ENCODE data around the gene VSTM4.

The VSTM4 gene

GRCh38 chr10:49076741-49077521 is 38.4 kb downstream of the VSTM4 start:
- Histone ChIP-seq H3K27ac (no peak overlapping the region), H3K4me3 (ENCODE audit: low read depth, low read length) (no peak overlapping the region), H3K27me3 (ENCODE audit: insufficient read depth, low read depth, severe bottlenecking) (peaks cover 7% of the 10 kb centered on the region), H3K36me3 (no peaks in the 10 kb centered on the region), H3K9me3 (ENCODE audit: severe bottlenecking) (no peaks in the 10 kb centered on the region)
- TF ChIP-seq CTCF (IDR thresholded peaks at IDR 0.05; ENCODE audit: low read depth, low read length): no peak
- DNase-seq: no peak

GRCh38 chr10:49076319-49076718 is 39.0 kb downstream of the VSTM4 start:
- Histone ChIP-seq H3K9me3 (ENCODE audit: severe bottlenecking) (no peaks in the 10 kb centered on the region), H3K36me3 (no peaks in the 10 kb centered on the region), H3K27ac (no peak overlapping the region), H3K4me3 (ENCODE audit: low read depth, low read length) (no peak overlapping the region), H3K27me3 (ENCODE audit: insufficient read depth, low read depth, severe bottlenecking) (peaks cover 7% of the 10 kb centered on the region)
- no peak for DNase-seq
- TF ChIP-seq CTCF (IDR thresholded peaks at IDR 0.05; ENCODE audit: low read depth, low read length): no peak

- TF ChIP-seq CTCF (IDR thresholded peaks at IDR 0.05; ENCODE audit: low read depth, low read length): no peak
- no peak for DNase-seq
- no peak overlapping the region for H3K4me3 ChIP-seq (ENCODE audit: low read depth, low read length)
- no peaks in the 10 kb centered on the region for H3K36me3 ChIP-seq
- peaks cover 7% of the 10 kb centered on the region for H3K27me3 ChIP-seq (ENCODE audit: insufficient read depth, low read depth, severe bottlenecking)
- no peaks in the 10 kb centered on the region for H3K9me3 ChIP-seq (ENCODE audit: severe bottlenecking)
- no peak overlapping the region for H3K27ac ChIP-seq
These were observed 39.6 kb downstream of the VSTM4 start for GRCh38 chr10:49075743-49076142.

GRCh38 chr10:49074836-49075682 is 40.3 kb downstream of the VSTM4 start:
- no peak for TF ChIP-seq CTCF (IDR thresholded peaks at IDR 0.05; ENCODE audit: low read depth, low read length)
- Histone ChIP-seq H3K27me3 (ENCODE audit: insufficient read depth, low read depth, severe bottlenecking) (peaks cover 7% of the 10 kb centered on the region), H3K36me3 (no peaks in the 10 kb centered on the region), H3K9me3 (ENCODE audit: severe bottlenecking) (no peaks in the 10 kb centered on the region), H3K4me3 (ENCODE audit: low read depth, low read length) (no peak overlapping the region), H3K27ac (no peak overlapping the region)
- DNase-seq: no peak

- peaks cover 4% of the 10 kb centered on the region for H3K27me3 ChIP-seq (ENCODE audit: insufficient read depth, low read depth, severe bottlenecking)
- H3K27ac ChIP-seq: no peak overlapping the region
- H3K9me3 ChIP-seq (ENCODE audit: severe bottlenecking): no peaks in the 10 kb centered on the region
- H3K36me3 ChIP-seq: no peaks in the 10 kb centered on the region
- no peak for TF ChIP-seq CTCF (IDR thresholded peaks at IDR 0.05; ENCODE audit: low read depth, low read length)
- no peak for DNase-seq
- H3K4me3 ChIP-seq (ENCODE audit: low read depth, low read length): no peak overlapping the region
These were observed 43.0 kb downstream of the VSTM4 start for GRCh38 chr10:49072166-49072885.

All from WERI-Rb-1 (cell line).